ENCODE data around the gene DALRD3. TPM values are rescaled to one million over a fixed set of nuclear protein-coding genes. Genes with fewer than 3 reads are reported as not detected.
A peak's percentile ranks its signal among the peaks of the same experiment; 100 is the strongest.

Gene DALRD3
- total and polyA plus RNA-seq, 8 donors = 2.3 to 74.1 (median 38.2) TPM

DNA sequence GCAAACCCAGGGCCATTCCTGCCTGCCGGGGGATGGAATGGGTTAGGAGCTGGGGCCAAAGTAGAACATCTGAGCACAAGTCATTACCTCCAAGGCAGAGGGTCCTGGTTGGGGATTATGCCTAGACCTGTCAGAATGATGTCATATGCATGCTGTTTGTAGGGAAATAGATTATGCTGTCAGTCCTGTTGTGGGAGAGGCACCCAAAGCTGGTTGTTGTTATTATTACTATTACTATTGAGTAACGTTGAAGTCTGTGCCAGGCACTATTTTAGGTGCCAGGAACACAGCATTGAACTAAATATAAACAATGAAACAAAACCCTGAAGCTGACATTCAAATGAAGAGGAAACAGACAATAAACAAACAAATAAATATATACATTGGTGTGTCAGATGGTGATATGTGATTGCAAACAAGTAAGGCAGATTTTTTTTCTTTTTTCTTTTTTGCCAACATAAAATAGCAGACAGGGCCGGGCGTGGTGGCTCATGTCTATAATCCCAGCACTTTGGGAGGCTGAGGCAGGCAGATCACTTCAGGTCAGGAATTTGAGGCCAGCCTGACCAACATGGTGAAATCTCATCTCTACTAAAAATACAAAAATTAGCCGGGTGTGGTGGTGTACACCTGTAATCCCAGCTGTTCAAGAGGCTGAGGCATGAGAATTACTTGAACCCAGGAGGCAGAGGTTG, 26.4 kb downstream of the DALRD3 start:
- intact Hi-C loops (cut with DNase I; ENCODE audit: low total_unique reads) = no loop called here
- WGBS, 5 donors = 53 to 70% (median 62%) methylated on average over 5 of the region's 5 CpGs
- Histone ChIP-seq H3K27me3 (no peaks in the 10 kb centered on the region), H3K36me3 (peaks cover 0 to 40% (median 30%) of the 10 kb centered on the region in 4 donors), H3K4me1 (peaks cover 31 to 51% (median 40%) of the 10 kb centered on the region in 4 donors), H3K27ac (peak overlapping the region in 4 of 5 donors; percentile 91 to 96 (median 94)), H3K4me3 (peak overlapping the region; percentile 74 to 99 (median 84)), H3K9me3 (no peaks in the 10 kb centered on the region)
- TF ChIP-seq EP300 (IDR thresholded peaks at IDR 0.05) = no peak
- TF ChIP-seq, protein P1, sequence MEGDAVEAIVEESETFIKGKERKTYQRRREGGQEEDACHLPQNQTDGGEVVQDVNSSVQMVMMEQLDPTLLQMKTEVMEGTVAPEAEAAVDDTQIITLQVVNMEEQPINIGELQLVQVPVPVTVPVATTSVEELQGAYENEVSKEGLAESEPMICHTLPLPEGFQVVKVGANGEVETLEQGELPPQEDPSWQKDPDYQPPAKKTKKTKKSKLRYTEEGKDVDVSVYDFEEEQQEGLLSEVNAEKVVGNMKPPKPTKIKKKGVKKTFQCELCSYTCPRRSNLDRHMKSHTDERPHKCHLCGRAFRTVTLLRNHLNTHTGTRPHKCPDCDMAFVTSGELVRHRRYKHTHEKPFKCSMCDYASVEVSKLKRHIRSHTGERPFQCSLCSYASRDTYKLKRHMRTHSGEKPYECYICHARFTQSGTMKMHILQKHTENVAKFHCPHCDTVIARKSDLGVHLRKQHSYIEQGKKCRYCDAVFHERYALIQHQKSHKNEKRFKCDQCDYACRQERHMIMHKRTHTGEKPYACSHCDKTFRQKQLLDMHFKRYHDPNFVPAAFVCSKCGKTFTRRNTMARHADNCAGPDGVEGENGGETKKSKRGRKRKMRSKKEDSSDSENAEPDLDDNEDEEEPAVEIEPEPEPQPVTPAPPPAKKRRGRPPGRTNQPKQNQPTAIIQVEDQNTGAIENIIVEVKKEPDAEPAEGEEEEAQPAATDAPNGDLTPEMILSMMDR (IDR thresholded peaks at IDR 0.05) = no peak
- TF ChIP-seq POLR2AphosphoS5 (IDR thresholded peaks at IDR 0.05) = no peak
- no peak for TF ChIP-seq POLR2A (IDR thresholded peaks at IDR 0.05)
- DNase-seq = no peak

- peak in 1 of 2 donors; percentile 68 for DNase-seq
- WGBS, 5 donors = 2 to 9% (median 3%) methylated on average over 9 to 40 of the region's 40 CpGs
- no peaks in the 10 kb centered on the region for H3K27me3 ChIP-seq
- intact Hi-C loops (cut with DNase I; ENCODE audit: low total_unique reads) = no loop called here
- H3K27ac ChIP-seq = peak overlapping the region; percentile 91 to 96 (median 93)
- peak overlapping the region; percentile 74 to 99 (median 84) for H3K4me3 ChIP-seq
- TF ChIP-seq, protein P1 (IDR thresholded peaks at IDR 0.05) = no peak
- TF ChIP-seq POLR2A (IDR thresholded peaks at IDR 0.05) (no peak), EP300 (IDR thresholded peaks at IDR 0.05) (no peak)
- H3K4me1 ChIP-seq = peaks cover 31 to 51% (median 40%) of the 10 kb centered on the region in 4 donors
- H3K36me3 ChIP-seq = peaks cover 0 to 40% (median 32%) of the 10 kb centered on the region in 4 donors
- no peaks in the 10 kb centered on the region for H3K9me3 ChIP-seq
These were observed 27.5 kb downstream of the DALRD3 start for GRCh38 chr3:48990636-48991469.

DNA sequence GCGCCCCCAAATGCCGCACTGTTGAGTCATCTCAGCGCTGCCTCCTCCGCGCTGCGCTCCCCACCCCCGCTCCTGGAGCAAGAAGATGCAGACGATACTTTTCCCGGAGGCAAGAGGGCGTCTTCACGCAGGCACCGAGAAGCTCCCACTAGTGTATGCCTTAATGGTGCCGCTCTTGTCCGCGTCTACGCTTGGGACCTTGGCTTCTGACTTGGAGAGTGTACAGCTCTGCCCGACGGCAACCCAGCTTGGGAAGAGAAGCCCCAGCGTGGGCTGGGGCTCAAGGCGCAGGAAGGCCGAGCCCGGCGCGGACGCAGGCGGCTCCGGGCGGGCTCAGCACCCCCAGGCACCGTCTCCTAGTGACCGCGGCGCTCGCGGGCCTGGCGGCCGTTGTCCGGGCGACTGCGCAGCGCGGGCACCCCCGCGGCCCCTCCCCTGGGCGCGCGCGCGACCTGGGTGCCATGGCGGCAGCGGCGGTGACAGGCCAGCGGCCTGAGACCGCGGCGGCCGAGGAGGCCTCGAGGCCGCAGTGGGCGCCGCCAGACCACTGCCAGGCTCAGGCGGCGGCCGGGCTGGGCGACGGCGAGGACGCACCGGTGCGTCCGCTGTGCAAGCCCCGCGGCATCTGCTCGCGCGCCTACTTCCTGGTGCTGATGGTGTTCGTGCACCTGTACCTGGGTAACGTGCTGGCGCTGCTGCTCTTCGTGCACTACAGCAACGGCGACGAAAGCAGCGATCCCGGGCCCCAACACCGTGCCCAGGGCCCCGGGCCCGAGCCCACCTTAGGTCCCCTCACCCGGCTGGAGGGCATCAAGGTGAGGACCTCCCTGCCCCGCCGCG, 28.4 kb downstream of the DALRD3 start, which contains the start of gene P4HTM:
TSS of gene P4HTM (plus strand) at position 446 of the 840 bp plus-strand sequence. CDS start at position 462, 16 bp downstream.
- peak; percentile 77 to 96 for DNase-seq
- Histone ChIP-seq H3K4me3 (peak within 1 kb of the TSS; percentile 74 to 99 (median 84)), H3K9me3 (no peaks in the 10 kb centered on the region), H3K27me3 (no peaks in the 10 kb centered on the region), H3K4me1 (peaks cover 31 to 51% (median 40%) of the 10 kb centered on the region in 4 donors), H3K27ac (peak within 1 kb of the TSS; percentile 91 to 96 (median 93)), H3K36me3 (peaks cover 2 to 40% (median 32%) of the 10 kb centered on the region in 4 donors)
- TF ChIP-seq POLR2A (IDR thresholded peaks at IDR 0.05) (no peak), POLR2AphosphoS5 (IDR thresholded peaks at IDR 0.05) (peak; percentile 73 to 94 (median 83)), EP300 (IDR thresholded peaks at IDR 0.05) (no peak)
- TF ChIP-seq, protein P1 (IDR thresholded peaks at IDR 0.05) = peak in 3 of 7 experiments; percentile 13 to 38 (median 23)
- intact Hi-C loops (cut with DNase I; ENCODE audit: low total_unique reads) = no loop called here
- 0 to 1% (median 0%) methylated on average over 21 to 91 of the region's 91 CpGs for WGBS, 5 donors

Measured in stomach (tissue), 9 donors.